Mesendoderm (in vitro differentiated cells): ENCODE results near the gene EFNA1.
A peak's percentile ranks its signal among the peaks of the same experiment; 100 is the strongest.

ENCODE experiments used
- DNase-seq: peaks from one replicate; pipeline ENCODE4 v3.0.0; 2013
- H2AK5ac ChIP-seq: 2 replicates; pipeline ENCODE4 v1.6.1; 2013; ENCODE audit warnings: low read length, inconsistent platforms
- H2BK120ac ChIP-seq: 2 replicates; pipeline ENCODE4 v1.6.1; 2013; ENCODE audit warnings: low read depth, mild to moderate bottlenecking, low read length, moderate library complexity, mixed read lengths
- H2BK15ac ChIP-seq: replicated peaks from 2 replicates; pipeline ENCODE4 v1.6.1; 2013; ENCODE audit warnings: low read depth, mild to moderate bottlenecking, moderate library complexity
- H2BK5ac ChIP-seq: 2 replicates; pipeline ENCODE4 v1.6.1; 2013; ENCODE audit warnings: low read length, inconsistent platforms
- H3K18ac ChIP-seq: 2 replicates; pipeline ENCODE4 v1.6.1; 2013; ENCODE audit warnings: mild to moderate bottlenecking, low read length, mixed read lengths
- H3K23ac ChIP-seq: one replicate; pipeline ENCODE4 v1.6.1; 2013; ENCODE audit warnings: low read length
- H3K27ac ChIP-seq: 2 replicates; pipeline ENCODE4 v1.5.1; 2013; ENCODE audit warnings: low read depth, mild to moderate bottlenecking, inconsistent platforms, low read length, moderate library complexity
- H3K27me3 ChIP-seq: 2 replicates; pipeline ENCODE4 v1.6.1; 2013; ENCODE audit warnings: low read length, control low read depth, mild to moderate bottlenecking, inconsistent platforms; ENCODE audit not compliant: insufficient read depth, poor library complexity
- H3K36me3 ChIP-seq: 2 replicates; pipeline ENCODE4 v1.6.1; 2013; ENCODE audit warnings: low read length, inconsistent platforms; ENCODE audit not compliant: control insufficient read depth, insufficient read depth
- H3K4ac ChIP-seq: one replicate; pipeline ENCODE4 v1.6.1; 2013; ENCODE audit warnings: low read depth, mild to moderate bottlenecking, low read length, moderate library complexity
- H3K4me1 ChIP-seq: 2 replicates; pipeline ENCODE4 v1.6.1; 2013; ENCODE audit warnings: low read depth, low read length, inconsistent platforms; ENCODE audit not compliant: control insufficient read depth
- H3K4me2 ChIP-seq: 2 replicates; pipeline ENCODE4 v1.6.1; 2013; ENCODE audit warnings: low read length
- H3K4me3 ChIP-seq: 2 replicates; pipeline ENCODE4 v1.5.1; 2013; ENCODE audit warnings: mild to moderate bottlenecking, low read length
- H3K56ac ChIP-seq: one replicate; pipeline ENCODE4 v1.6.1; 2013; ENCODE audit warnings: low read length
- H3K79me1 ChIP-seq: 2 replicates; pipeline ENCODE4 v1.6.1; 2013; ENCODE audit warnings: low read length, inconsistent platforms
- H3K79me2 ChIP-seq: 2 replicates; pipeline ENCODE4 v1.6.1; 2013; ENCODE audit warnings: mild to moderate bottlenecking, low read length; ENCODE audit not compliant: control insufficient read depth, insufficient read depth
- H3K9ac ChIP-seq: 2 replicates; pipeline ENCODE4 v1.6.1; 2013; ENCODE audit warnings: low read length, inconsistent platforms
- H4K5ac ChIP-seq: one replicate; pipeline ENCODE4 v1.6.1; 2013; ENCODE audit warnings: low read length
- H4K8ac ChIP-seq: one replicate; pipeline ENCODE4 v1.6.1; 2013; ENCODE audit warnings: low read depth, mild to moderate bottlenecking, control low read depth, low read length, moderate library complexity
- WGBS: extraction: QIAGEN DNeasy Blood & Tissue Kit; methylation state at CpG from one replicate; pipeline ENCODE4 v1.1.7; 2013; ENCODE audit warnings: low lambda C conversion rate, missing lambda C conversion rate; ENCODE audit not compliant: insufficient coverage; ENCODE audit errors: extremely low coverage; 5-methylcytosine and 5-hydroxymethylcytosine counted together

The EFNA1 gene

DNA sequence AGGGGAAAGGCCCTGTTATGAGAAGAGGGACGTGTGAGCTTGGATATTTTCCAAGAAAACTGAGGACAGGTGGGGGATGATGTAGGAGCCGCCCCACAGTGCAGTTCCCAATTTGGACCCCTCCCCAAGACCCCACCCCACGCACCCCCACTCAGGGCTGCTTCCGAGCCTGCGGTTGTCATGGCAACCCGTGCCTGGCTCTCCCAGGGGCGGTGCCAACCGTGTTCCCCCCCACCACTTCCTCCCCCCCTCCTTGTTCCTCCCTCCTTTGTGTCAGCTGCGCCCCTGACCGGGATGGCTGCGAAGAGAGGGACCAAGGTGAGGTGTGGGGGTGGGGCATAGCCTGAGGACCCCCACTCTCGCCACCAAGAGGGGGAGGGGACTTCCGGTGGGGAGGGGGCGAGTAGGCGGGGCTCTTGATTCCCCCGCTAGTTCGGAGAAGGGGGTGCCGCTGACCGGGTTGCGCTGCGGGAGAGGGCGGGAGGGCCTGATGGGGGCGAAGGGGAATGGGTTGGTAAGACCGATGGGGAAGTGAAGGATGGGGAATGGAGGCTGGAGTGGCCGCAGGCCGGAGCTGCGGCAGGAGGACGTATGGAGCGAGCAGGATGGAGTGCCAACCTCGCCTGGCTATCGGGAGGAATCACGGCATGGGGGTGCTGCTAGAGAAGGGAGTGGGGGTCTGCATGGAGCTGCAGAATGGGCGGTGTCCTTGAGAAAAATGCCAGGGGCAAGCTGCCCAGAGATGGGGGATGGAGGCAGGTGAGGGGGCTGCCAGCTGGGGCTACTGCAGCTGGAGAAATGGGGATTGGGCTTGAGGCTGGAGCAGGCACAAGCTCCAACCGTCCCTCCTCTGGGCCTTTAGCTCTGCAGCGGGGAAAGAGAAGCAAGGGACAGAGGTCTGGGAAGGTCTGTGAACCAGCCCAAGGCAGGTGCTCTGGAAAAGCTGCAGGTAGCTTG is 46.9 kb downstream of the EFNA1 start:
- Histone ChIP-seq H2BK120ac (no peak overlapping the region), H2BK5ac (no peak overlapping the region), H3K4me3 (peak overlapping the region; percentile 65), H3K4ac (peak overlapping the region; percentile 49), H3K9ac (peak overlapping the region; percentile 70), H3K27ac (no peak overlapping the region), H2AK5ac (peak overlapping the region; percentile 73), H3K4me1 (peaks cover 2% of the 10 kb centered on the region), H3K56ac (peak overlapping the region; percentile 92), H3K79me1 (no peaks in the 10 kb centered on the region), H3K27me3 (no peaks in the 10 kb centered on the region), H3K79me2 (peaks cover 2% of the 10 kb centered on the region), H2BK15ac (no peak overlapping the region), H3K23ac (no peak overlapping the region), H4K5ac (no peak overlapping the region), H3K4me2 (peak overlapping the region; percentile 97), H3K36me3 (peaks cover 5% of the 10 kb centered on the region), H3K18ac (no peak overlapping the region), H4K8ac (no peak overlapping the region)
- no CpG with 5 or more reads among the region's 35 CpGs for WGBS
- DNase-seq = peak; percentile 47

DNA sequence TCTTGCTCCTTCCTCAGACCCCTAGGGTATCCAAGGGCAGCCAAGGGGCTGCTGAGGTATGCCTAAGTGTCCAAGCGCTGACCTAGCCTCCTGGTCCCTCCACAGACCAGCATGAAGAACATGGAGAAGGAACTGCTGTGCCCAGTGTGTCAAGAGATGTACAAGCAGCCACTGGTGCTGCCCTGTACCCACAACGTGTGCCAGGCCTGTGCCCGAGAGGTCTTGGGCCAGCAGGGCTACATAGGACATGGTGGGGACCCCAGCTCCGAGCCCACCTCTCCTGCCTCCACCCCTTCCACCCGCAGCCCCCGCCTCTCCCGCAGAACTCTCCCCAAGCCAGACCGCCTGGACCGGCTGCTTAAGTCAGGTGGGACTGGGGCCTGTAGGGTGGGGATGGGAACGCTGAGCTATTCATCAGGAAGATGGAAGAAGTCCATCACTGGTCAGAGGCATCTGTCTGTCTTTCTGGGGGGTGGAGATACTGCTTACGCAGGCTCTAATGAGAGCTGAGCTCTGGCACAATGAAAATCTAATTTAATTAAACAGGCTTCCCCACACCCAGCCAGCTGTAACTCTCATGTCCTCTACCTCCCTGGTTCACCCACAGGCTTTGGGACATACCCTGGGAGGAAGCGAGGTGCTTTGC is 47.7 kb downstream of the EFNA1 start:
- H2BK5ac ChIP-seq = no peak overlapping the region
- H4K8ac ChIP-seq = no peak overlapping the region
- H3K79me1 ChIP-seq = no peaks in the 10 kb centered on the region
- H2BK120ac ChIP-seq = no peak overlapping the region
- H3K9ac ChIP-seq = no peak overlapping the region
- WGBS = no CpG with 5 or more reads among the region's 12 CpGs
- no peak overlapping the region for H3K27ac ChIP-seq
- peaks cover 2% of the 10 kb centered on the region for H3K4me1 ChIP-seq
- peaks cover 2% of the 10 kb centered on the region for H3K79me2 ChIP-seq
- no peak overlapping the region for H3K4ac ChIP-seq
- H3K23ac ChIP-seq = no peak overlapping the region
- peak overlapping the region; percentile 27 for H3K56ac ChIP-seq
- no peak overlapping the region for H2BK15ac ChIP-seq
- H3K4me3 ChIP-seq = no peak overlapping the region
- no peak overlapping the region for H4K5ac ChIP-seq
- DNase-seq = no peak
- no peak overlapping the region for H2AK5ac ChIP-seq
- no peaks in the 10 kb centered on the region for H3K27me3 ChIP-seq
- H3K18ac ChIP-seq = no peak overlapping the region
- peaks cover 3% of the 10 kb centered on the region for H3K36me3 ChIP-seq
- no peak overlapping the region for H3K4me2 ChIP-seq

DNA sequence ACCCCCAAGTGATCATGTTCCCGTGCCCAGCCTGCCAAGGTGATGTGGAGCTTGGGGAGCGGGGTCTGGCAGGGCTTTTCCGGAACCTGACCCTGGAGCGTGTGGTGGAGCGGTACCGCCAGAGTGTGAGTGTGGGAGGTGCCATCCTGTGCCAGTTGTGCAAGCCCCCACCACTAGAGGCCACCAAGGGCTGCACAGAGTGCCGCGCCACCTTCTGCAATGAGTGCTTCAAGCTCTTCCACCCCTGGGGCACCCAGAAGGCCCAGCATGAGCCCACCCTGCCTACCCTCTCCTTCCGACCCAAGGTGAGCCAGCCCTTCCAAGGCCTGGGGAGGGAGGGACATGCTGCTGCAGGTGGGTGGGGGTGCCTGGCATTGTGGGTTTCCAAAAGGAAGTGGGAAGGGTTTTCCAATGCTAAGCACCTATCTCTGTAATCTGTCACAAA is 48.3 kb downstream of the EFNA1 start:
- Histone ChIP-seq H3K79me1 (no peaks in the 10 kb centered on the region), H3K27me3 (no peaks in the 10 kb centered on the region), H3K9ac (no peak overlapping the region), H3K4me1 (peaks cover 2% of the 10 kb centered on the region), H2BK15ac (no peak overlapping the region), H2BK5ac (no peak overlapping the region), H3K4ac (no peak overlapping the region), H2AK5ac (no peak overlapping the region), H3K56ac (no peak overlapping the region), H3K27ac (no peak overlapping the region), H3K4me3 (no peak overlapping the region), H3K18ac (no peak overlapping the region), H3K23ac (no peak overlapping the region), H4K5ac (no peak overlapping the region), H3K36me3 (peaks cover 3% of the 10 kb centered on the region), H4K8ac (no peak overlapping the region), H3K4me2 (no peak overlapping the region), H3K79me2 (peaks cover 2% of the 10 kb centered on the region), H2BK120ac (no peak overlapping the region)
- no peak for DNase-seq
- no CpG with 5 or more reads among the region's 9 CpGs for WGBS

DNA sequence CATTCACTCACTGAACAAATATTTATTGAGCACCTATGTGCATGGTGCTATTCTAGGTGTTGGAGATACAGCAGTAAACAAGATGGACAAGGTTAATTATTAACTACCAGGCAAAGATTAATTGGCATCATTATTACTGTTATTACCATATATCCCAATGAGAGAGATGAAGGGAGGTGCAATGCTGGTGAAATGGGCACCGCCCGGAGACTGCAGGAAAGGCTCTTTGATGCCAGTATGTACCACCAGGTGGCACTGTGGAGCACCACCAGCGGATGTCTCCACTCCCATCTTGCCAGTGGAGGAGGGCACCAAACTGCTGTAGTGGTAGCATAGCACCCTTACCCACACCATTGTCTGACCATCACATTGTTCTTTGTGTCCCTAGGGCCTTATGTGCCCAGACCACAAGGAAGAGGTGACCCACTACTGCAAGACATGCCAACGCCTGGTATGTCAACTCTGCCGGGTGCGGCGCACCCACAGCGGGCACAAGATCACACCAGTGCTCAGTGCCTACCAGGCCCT is 48.9 kb downstream of the EFNA1 start:
- Histone ChIP-seq H2BK5ac (no peak overlapping the region), H3K4me1 (peaks cover 2% of the 10 kb centered on the region), H2BK15ac (no peak overlapping the region), H3K4ac (no peak overlapping the region), H3K23ac (no peak overlapping the region), H2AK5ac (no peak overlapping the region), H3K56ac (no peak overlapping the region), H3K27ac (no peak overlapping the region), H3K27me3 (no peaks in the 10 kb centered on the region), H3K36me3 (peaks cover 3% of the 10 kb centered on the region), H2BK120ac (no peak overlapping the region), H3K18ac (no peak overlapping the region), H3K9ac (no peak overlapping the region), H4K8ac (no peak overlapping the region), H3K79me2 (peaks cover 2% of the 10 kb centered on the region), H3K4me3 (no peak overlapping the region), H3K4me2 (no peak overlapping the region), H4K5ac (no peak overlapping the region), H3K79me1 (no peaks in the 10 kb centered on the region)
- no CpG with 5 or more reads among the region's 8 CpGs for WGBS
- DNase-seq = peak; percentile 59

DNA sequence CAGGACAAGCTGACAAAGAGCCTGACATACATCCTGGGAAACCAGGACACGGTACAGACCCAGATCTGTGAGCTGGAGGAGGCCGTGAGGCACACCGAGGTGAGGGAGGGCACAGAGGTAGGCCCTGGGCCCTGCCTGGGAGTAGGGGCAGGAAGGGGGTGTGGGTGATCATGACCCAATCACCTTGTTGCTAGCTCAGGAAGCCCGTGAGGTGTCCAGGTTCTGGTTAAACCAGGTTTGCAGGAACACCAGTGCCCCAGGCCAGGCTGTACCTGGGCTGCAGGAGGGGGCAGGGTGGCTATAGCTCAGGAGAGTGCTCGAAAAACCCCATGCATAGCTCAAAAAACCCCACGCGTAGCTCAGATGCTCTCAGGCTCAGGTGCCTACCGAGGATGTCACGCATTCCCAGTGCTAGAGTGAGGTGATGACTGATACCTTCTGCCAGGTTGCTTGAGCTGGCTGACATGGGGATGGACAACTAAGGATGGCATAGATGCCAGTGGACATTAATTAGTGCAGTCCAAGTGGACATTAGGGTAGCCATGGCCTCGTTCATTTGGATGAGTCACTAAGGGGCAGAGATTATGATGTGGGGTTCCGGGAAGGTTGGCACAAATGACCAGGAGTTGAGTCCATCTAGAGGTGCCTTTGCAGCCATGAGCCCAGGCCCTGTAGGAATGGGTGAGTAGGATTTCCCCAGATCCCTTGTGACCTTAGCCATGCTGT is 49.7 kb downstream of the EFNA1 start:
- no CpG with 5 or more reads among the region's 11 CpGs for WGBS
- no peak for DNase-seq

More for the DNA sequence above, 49.7 kb downstream of the EFNA1 start:
- H3K27me3 ChIP-seq = no peaks in the 10 kb centered on the region
- no peak overlapping the region for H3K18ac ChIP-seq
- no peaks in the 10 kb centered on the region for H3K79me2 ChIP-seq
- no peak overlapping the region for H3K4ac ChIP-seq
- H3K36me3 ChIP-seq = peaks cover 3% of the 10 kb centered on the region
- H3K4me2 ChIP-seq = no peak overlapping the region
- no peaks in the 10 kb centered on the region for H3K79me1 ChIP-seq
- no peak overlapping the region for H2BK15ac ChIP-seq
- H4K8ac ChIP-seq = no peak overlapping the region
- H2AK5ac ChIP-seq = no peak overlapping the region
- no peak overlapping the region for H3K23ac ChIP-seq
- no peak overlapping the region for H3K4me3 ChIP-seq
- H3K56ac ChIP-seq = no peak overlapping the region
- H3K27ac ChIP-seq = no peak overlapping the region
- H2BK120ac ChIP-seq = no peak overlapping the region
- H2BK5ac ChIP-seq = no peak overlapping the region
- no peak overlapping the region for H4K5ac ChIP-seq
- H3K4me1 ChIP-seq = peaks cover 2% of the 10 kb centered on the region
- no peak overlapping the region for H3K9ac ChIP-seq
